Stimulated activated CD8-positive, alpha-beta memory T cell treated with anti-CD3 and anti-CD28 coated beads, Interleukin-7, amount 100 ng/mL, for 48 hours (primary cell): ENCODE data around the gene CYP39A1.

Experiments
- DNase-seq, 2 donors: peaks; one replicate each; pipeline ENCODE4 v3.0.0-alpha.2; 2020; ENCODE audit warnings: low read depth in 1 of 2; ENCODE audit errors: extremely low read depth in 1 of 2

CYP39A1 gene

GRCh38 chr6:46592740-46593139, 59.9 kb downstream of the CYP39A1 start:
- DNase-seq: no peak

- DNase-seq: no peak
These were observed 60.6 kb downstream of the CYP39A1 start for GRCh38 chr6:46592046-46592445.

GRCh38 chr6:46590765-46591164, 61.9 kb downstream of the CYP39A1 start:
- no peak for DNase-seq

- no peak for DNase-seq
These were observed 65.7 kb downstream of the CYP39A1 start for GRCh38 chr6:46586906-46587305.

- DNase-seq: no peak
These were observed 68.0 kb downstream of the CYP39A1 start for GRCh38 chr6:46584586-46584985.

- no peak for DNase-seq
These were observed 68.9 kb downstream of the CYP39A1 start for GRCh38 chr6:46583721-46584120.

GRCh38 chr6:46583081-46583480, 69.5 kb downstream of the CYP39A1 start:
- DNase-seq: no peak

GRCh38 chr6:46581459-46582177, 71.0 kb downstream of the CYP39A1 start:
- no peak for DNase-seq

- no peak for DNase-seq
These were observed 77.1 kb downstream of the CYP39A1 start for GRCh38 chr6:46575530-46575929.

- DNase-seq: no peak
These were observed 79.5 kb downstream of the CYP39A1 start for GRCh38 chr6:46573140-46573539.

- no peak for DNase-seq
These were observed 87.1 kb downstream of the CYP39A1 start for GRCh38 chr6:46565531-46565930.

- no peak for DNase-seq
These were observed 88.7 kb downstream of the CYP39A1 start for GRCh38 chr6:46563924-46564323.

- DNase-seq: no peak
These were observed 96.6 kb downstream of the CYP39A1 start for GRCh38 chr6:46556053-46556452.

GRCh38 chr6:46555129-46555528, 97.5 kb downstream of the CYP39A1 start:
- no peak for DNase-seq

- DNase-seq: no peak
These were observed 103.5 kb downstream of the CYP39A1 start for GRCh38 chr6:46549155-46549554.

GRCh38 chr6:46541556-46541955, 111.1 kb downstream of the CYP39A1 start:
- no peak for DNase-seq

GRCh38 chr6:46539866-46540265, 112.8 kb downstream of the CYP39A1 start:
- DNase-seq: no peak

- DNase-seq: no peak
These were observed 113.7 kb downstream of the CYP39A1 start for GRCh38 chr6:46538800-46539480.

- DNase-seq: no peak
These were observed 121.7 kb downstream of the CYP39A1 start for GRCh38 chr6:46530896-46531295.

GRCh38 chr6:46528961-46529750, 123.5 kb downstream of the CYP39A1 start:
- no peak for DNase-seq

GRCh38 chr6:46526607-46527006, 126.0 kb downstream of the CYP39A1 start:
- DNase-seq: no peak

GRCh38 chr6:46525583-46525982, 127.0 kb downstream of the CYP39A1 start:
- no peak for DNase-seq
